ENCODE measurements around the gene COP1. TPM values are rescaled to one million over a fixed set of nuclear protein-coding genes. Genes with fewer than 3 reads are reported as not detected.

The COP1 gene
- total and polyA plus RNA-seq, 2 of the 8 experiments (the other 6 are each of a cell fraction or from before 2014, with no cell fraction given), result 26.2 to 44.9 TPM

- H3K9ac ChIP-seq (replicated peaks in 1 of 4; ENCODE audit: extremely low read depth in 1 of 4, low read depth in 3 of 4, low read length in 3 of 4), result no peak overlapping the region
- H3K18ac ChIP-seq (ENCODE audit: extremely low read depth, low read length), result no peak overlapping the region
- no peak overlapping the region for H3K4me2 ChIP-seq (ENCODE audit: insufficient read depth in 1 of 2, low read depth in 2 of 2, low read length in 2 of 2)
- no peaks in the 10 kb centered on the region for H4K20me1 ChIP-seq (replicated peaks in 1 of 2; ENCODE audit: control insufficient read depth in 1 of 2, insufficient read depth in 2 of 2, low read length in 2 of 2)
- no peak overlapping the region for H3K4ac ChIP-seq (replicated peaks; ENCODE audit: insufficient read length, low read depth, low read length)
- no peak overlapping the region for H2AFZ ChIP-seq (ENCODE audit: low read length)
- POLR2A ChIA-PET (ENCODE audit: partially characterized antibody), result no interaction called here
- peaks cover 0 to 6% (median 3%) of the 10 kb centered on the region in 4 experiments; a peak in 2 of 8 replicates for H3K36me3 ChIP-seq (ENCODE audit: control insufficient read depth in 2 of 4, insufficient read depth in 4 of 4, low read length in 3 of 4)
- no peak overlapping the region for H3K56ac ChIP-seq (replicated peaks; ENCODE audit: insufficient read length, low read depth, low read length)
- H3K23ac ChIP-seq (ENCODE audit: insufficient read length), result no peak overlapping the region
- no peak overlapping the region for H2AK5ac ChIP-seq (ENCODE audit: low read depth, low read length)
- H4K8ac ChIP-seq (ENCODE audit: extremely low read depth, insufficient read depth, low read length), result no peak overlapping the region
- H2BK5ac ChIP-seq (ENCODE audit: low read depth, low read length), result no peak overlapping the region
- H3K79me2 ChIP-seq (ENCODE audit: control insufficient read depth in 1 of 2, insufficient read depth in 2 of 2, low read length in 2 of 2), result peaks cover 0 to 24% of the 10 kb centered on the region in 2 experiments; a peak in 1 of 4 replicates
- H3K27me3 ChIP-seq (replicated peaks in 1 of 4; ENCODE audit: control insufficient read depth in 3 of 4, extremely low read depth in 1 of 4, insufficient read depth in 3 of 4, low read length in 3 of 4), result no peaks in the 10 kb centered on the region
- no peak overlapping the region for H2BK120ac ChIP-seq (replicated peaks; ENCODE audit: low read depth, low read length)
- no peak overlapping the region for H3K4me3 ChIP-seq (ENCODE audit: extremely low read depth in 1 of 4, insufficient read depth in 2 of 4, low read depth in 3 of 4, low read length in 4 of 4)
- H4K5ac ChIP-seq (ENCODE audit: insufficient read length, low read depth, low read length), result no peak overlapping the region
- H3K23me2 ChIP-seq (ENCODE audit: low read depth, low read length), result no peaks in the 10 kb centered on the region
- H3K4me1 ChIP-seq (replicated peaks in 1 of 4; ENCODE audit: control insufficient read depth in 3 of 4, insufficient read depth in 4 of 4, low read length in 3 of 4), result no peaks in the 10 kb centered on the region
- peaks cover 0 to 5% of the 10 kb centered on the region in 2 experiments; a peak in 2 of 4 replicates for H3K9me3 ChIP-seq (ENCODE audit: insufficient read depth in 2 of 2, low read depth in 1 of 2, low read length in 1 of 2)
- 0 out of 2 replicates have a peak, but pooled peaks cover 3% of the 10 kb centered on the region for H3K79me1 ChIP-seq (ENCODE audit: low read depth, low read length)
- H2BK12ac ChIP-seq (ENCODE audit: low read depth, low read length), result no peak overlapping the region
- no peak for FAIRE-seq
- H3K27ac ChIP-seq (ENCODE audit: low read depth, low read length), result no peak overlapping the region
- no peak for DNase-seq (ENCODE audit: low read depth in 1 of 2, low spot score in 2 of 2)
- no peak overlapping the region for H3K14ac ChIP-seq (ENCODE audit: insufficient read length)
- H2BK15ac ChIP-seq (ENCODE audit: low read length), result no peak overlapping the region
- no peak for TF ChIP-seq ASH2L (IDR thresholded peaks at IDR 0.05; ENCODE audit: low read length)
- no peak for TF ChIP-seq POLR2A (IDR thresholded peaks at IDR 0.05; ENCODE audit: control extremely low read depth in 1 of 2, low read depth in 2 of 2, low read length in 2 of 2)
- no peak for TF ChIP-seq ATF3 (IDR thresholded peaks at IDR 0.05; ENCODE audit: insufficient read depth, low read depth, low read length)
- TF ChIP-seq SP1 (IDR thresholded peaks at IDR 0.05; ENCODE audit: low read depth, low read length), result no peak
- TF ChIP-seq CREB1 (IDR thresholded peaks at IDR 0.05), result no peak
- TF ChIP-seq TCF12 (IDR thresholded peaks at IDR 0.05; ENCODE audit: low read depth, low read length), result no peak
- no peak for TF ChIP-seq JUN (IDR thresholded peaks at IDR 0.05; ENCODE audit: low read depth, low read length)
- no peak for TF ChIP-seq SP2 (IDR thresholded peaks at IDR 0.05; ENCODE audit: low read length)
- TF ChIP-seq CTBP2 (IDR thresholded peaks at IDR 0.05; ENCODE audit: borderline replicate concordance, insufficient read depth, insufficient read length, low read length), result no peak
- TF ChIP-seq ZNF274 (IDR thresholded peaks at IDR 0.05; ENCODE audit: borderline replicate concordance, extremely low read depth, low read length), result no peak
- H4K91ac ChIP-seq (replicated peaks; ENCODE audit: insufficient read length, low read length), result no peak overlapping the region
- 94% methylated on average over 6 of the region's 6 CpGs; no CpG with 5 or more reads in 1 of the 2 experiments for WGBS, 2 experiments (ENCODE audit: extremely low coverage in 1 of 2, insufficient coverage in 1 of 2, insufficient read length in 1 of 2, insufficient replicate concordance in 2 of 2, low coverage in 1 of 2, low lambda C conversion rate in 2 of 2, missing lambda C conversion rate in 1 of 2)
- CTCF ChIA-PET (ENCODE audit: partially characterized antibody), result no interaction called here
- no peak overlapping the region for H2BK20ac ChIP-seq (ENCODE audit: low read length)
Measured at GRCh38 chr1:176172215-176172614, 34.9 kb downstream of the COP1 start.
